ENCODE measurements around the gene SNRPA.

- TF ChIP-seq CTCF (IDR thresholded peaks at IDR 0.05) (no peak), POLR2A (IDR thresholded peaks at IDR 0.05) (no peak), EP300 (IDR thresholded peaks at IDR 0.05) (no peak)
Measured at GRCh38 chr19:40741527-40742390, 9.2 kb upstream of the SNRPA start.

Data from ovary (tissue), 3 donors.